Keratinocyte (primary cell): ENCODE results near the gene STAC2. TPM values are rescaled to one million over a fixed set of nuclear protein-coding genes. Genes with fewer than 3 reads are reported as not detected.

Experiments used
- DNase-seq: peaks from one replicate; pipeline ENCODE4 v3.0.0-alpha.2; 2011; ENCODE audit warnings: low read depth, missing footprints, low spot score
- FAIRE-seq: peaks from 2 replicates; lab custom pipeline; 2011; peaks lifted over from hg19 to GRCh38; lab: Jason Lieb, UNC
- H2AFZ ChIP-seq: 2 replicates; pipeline ENCODE4 v1.6.0; 2012; ENCODE audit warnings: low read length, control low read depth, inconsistent platforms; ENCODE audit not compliant: control insufficient read depth
- H3K27ac ChIP-seq: 2 replicates; pipeline ENCODE4 v1.5.1; 2011; ENCODE audit warnings: low read length; ENCODE audit not compliant: control insufficient read depth, insufficient read depth
- H3K27me3 ChIP-seq: 3 replicates; pipeline ENCODE4 v1.6.0; 2011; ENCODE audit warnings: low read length; ENCODE audit not compliant: control insufficient read depth, insufficient read depth; ENCODE audit errors: extremely low read depth
- H3K36me3 ChIP-seq, 2 experiments: 2 replicates in 1 of 2; 3 replicates in 1 of 2; pipeline ENCODE4 v1.5.1; 2011; ENCODE audit warnings: low read length in 2 of 2, mild to moderate bottlenecking in 1 of 2; ENCODE audit not compliant: control insufficient read depth in 2 of 2, insufficient read depth in 2 of 2; ENCODE audit errors: extremely low read depth in 1 of 2
- H3K4me1 ChIP-seq: 3 replicates; pipeline ENCODE4 v1.5.1; 2011; ENCODE audit warnings: low read length; ENCODE audit not compliant: control insufficient read depth, insufficient read depth; ENCODE audit errors: extremely low read depth
- H3K4me2 ChIP-seq: 3 replicates; pipeline ENCODE4 v1.6.0; 2011; ENCODE audit warnings: low read depth, low read length; ENCODE audit not compliant: control insufficient read depth, insufficient read depth; ENCODE audit errors: extremely low read depth
- H3K4me3 ChIP-seq, 3 experiments: fragments of 200-600 bp in 1 of 3; sonication (generic) in 1 of 3; 2 replicates in 2 of 3; 3 replicates in 1 of 3; pipeline ENCODE4 v1.5.1; 2011 to 2016; ENCODE audit warnings: low read length in 3 of 3, mild to moderate bottlenecking in 3 of 3, control low read depth in 2 of 3, inconsistent platforms in 1 of 3, low read depth in 1 of 3, mixed read lengths in 1 of 3, mixed run types in 1 of 3, moderate library complexity in 1 of 3; ENCODE audit not compliant: control insufficient read depth in 2 of 3, insufficient read depth in 2 of 3; ENCODE audit errors: extremely low read depth in 1 of 3
- H3K79me2 ChIP-seq: 2 replicates; pipeline ENCODE4 v1.6.0; 2012; ENCODE audit warnings: low read length; ENCODE audit not compliant: control insufficient read depth, insufficient read depth
- H3K9ac ChIP-seq: 3 replicates; pipeline ENCODE4 v1.6.0; 2011; ENCODE audit warnings: low read length; ENCODE audit not compliant: control insufficient read depth, insufficient read depth; ENCODE audit errors: extremely low read depth
- H3K9me1 ChIP-seq: 3 replicates; pipeline ENCODE4 v1.6.0; 2011; ENCODE audit warnings: low read length; ENCODE audit not compliant: control insufficient read depth, insufficient read depth; ENCODE audit errors: extremely low read depth
- H3K9me3 ChIP-seq: 2 replicates; pipeline ENCODE4 v1.5.1; 2012; ENCODE audit warnings: low read depth, low read length; ENCODE audit not compliant: control insufficient read depth
- H4K20me1 ChIP-seq: 3 replicates; pipeline ENCODE4 v1.6.0; 2011; ENCODE audit warnings: low read length; ENCODE audit not compliant: control insufficient read depth, insufficient read depth; ENCODE audit errors: extremely low read depth
- CTCF ChIP-seq, 3 experiments: IDR thresholded peaks in 1 of 3; conservative IDR thresholded peaks in 1 of 3; optimal IDR thresholded peaks in 1 of 3; 2 replicates in 2 of 3; 3 replicates in 1 of 3; pipeline versions ENCODE3 to v1.5.1; 2011; ENCODE audit warnings: low read length in 3 of 3, mild to moderate bottlenecking in 3 of 3, moderate library complexity in 2 of 3, control low read depth in 1 of 3, inconsistent platforms in 1 of 3; ENCODE audit not compliant: insufficient read depth in 2 of 3; ENCODE audit errors: extremely low read depth in 1 of 3
- EZH2 ChIP-seq: IDR thresholded peaks from one replicate; pipeline ENCODE4 v1.6.1; 2012; ENCODE audit warnings: inconsistent platforms, mild to moderate bottlenecking, low read length, moderate library complexity
- dilution Hi-C: fragments of 300-500 bp; cut with MboI; formaldehyde crosslinking; loops from one replicate; pipeline ENCODE4 v1.7.0; 2020; ENCODE audit warnings: low sequenced_read_pairs; ENCODE audit not compliant: extremely low pct_ligation_motif_present
- polyA plus RNA-seq, 5 experiments: library from polyadenylated mRNA; depleted of rRNA in 3 of 5; stranded (reverse) in 3 of 5; stranded (forward) in 1 of 5; unstranded in 1 of 5; fragments of >200 nt; gene quantifications; 1 replicate in 1 of 5; 2 replicates in 3 of 5; 3 replicates in 1 of 5; pipeline versions ENCODE4 v1.2.1 to v1.2.3, GENCODE V29; 2011 to 2012; ENCODE audit warnings: missing spikeins in 2 of 5, low read depth in 1 of 5, low replicate concordance in 1 of 5

The STAC2 gene
- polyA plus RNA-seq, 1 donor (not counting 4 experiments of a cell fraction or from before 2014, with no cell fraction given), result not detected

DNA sequence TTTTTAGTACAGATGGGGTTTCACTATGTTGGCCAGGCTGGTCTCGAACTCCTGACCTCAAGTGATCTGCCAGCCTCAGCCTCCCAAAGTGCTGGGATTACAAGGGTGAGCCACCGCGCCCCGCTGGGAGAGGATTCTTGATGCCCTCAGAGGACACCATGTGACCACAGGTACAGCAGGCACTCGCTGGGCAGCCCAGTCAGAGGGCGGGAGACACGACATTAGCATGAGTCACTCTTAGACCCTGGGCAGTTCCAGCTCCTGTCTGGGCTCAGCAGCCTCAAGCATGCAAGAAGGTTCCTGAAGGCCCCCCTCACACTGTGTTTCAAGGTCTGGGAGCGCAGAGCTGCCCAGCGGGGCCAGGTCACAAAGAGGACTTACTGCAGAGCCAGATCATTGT, 11.9 kb downstream of the STAC2 start:
- H3K27ac ChIP-seq, result no peak overlapping the region
- peaks cover 10% of the 10 kb centered on the region for H3K4me1 ChIP-seq
- no peaks in the 10 kb centered on the region for H4K20me1 ChIP-seq
- peaks cover 37% of the 10 kb centered on the region for H3K27me3 ChIP-seq
- FAIRE-seq, result no peak
- no peaks in the 10 kb centered on the region for H3K9me1 ChIP-seq
- H3K9me3 ChIP-seq, result no peaks in the 10 kb centered on the region
- H3K79me2 ChIP-seq, result no peaks in the 10 kb centered on the region
- H2AFZ ChIP-seq, result no peak overlapping the region
- DNase-seq, result no peak
- H3K36me3 ChIP-seq, result no peaks in the 10 kb centered on the region
- no peak overlapping the region for H3K9ac ChIP-seq
- dilution Hi-C loops, result no loop called here
- H3K4me3 ChIP-seq, result no peak overlapping the region
- TF ChIP-seq EZH2 (no peak), CTCF (optimal IDR thresholded peaks at IDR 0.05 in 1 of 3, IDR thresholded peaks at IDR 0.05 in 1 of 3, conservative IDR thresholded peaks at IDR 0.05 in 1 of 3; ENCODE audit: extremely low read depth in 1 of 3, insufficient read depth in 2 of 3, low read length in 3 of 3) (no peak)
- no peak overlapping the region for H3K4me2 ChIP-seq

DNA sequence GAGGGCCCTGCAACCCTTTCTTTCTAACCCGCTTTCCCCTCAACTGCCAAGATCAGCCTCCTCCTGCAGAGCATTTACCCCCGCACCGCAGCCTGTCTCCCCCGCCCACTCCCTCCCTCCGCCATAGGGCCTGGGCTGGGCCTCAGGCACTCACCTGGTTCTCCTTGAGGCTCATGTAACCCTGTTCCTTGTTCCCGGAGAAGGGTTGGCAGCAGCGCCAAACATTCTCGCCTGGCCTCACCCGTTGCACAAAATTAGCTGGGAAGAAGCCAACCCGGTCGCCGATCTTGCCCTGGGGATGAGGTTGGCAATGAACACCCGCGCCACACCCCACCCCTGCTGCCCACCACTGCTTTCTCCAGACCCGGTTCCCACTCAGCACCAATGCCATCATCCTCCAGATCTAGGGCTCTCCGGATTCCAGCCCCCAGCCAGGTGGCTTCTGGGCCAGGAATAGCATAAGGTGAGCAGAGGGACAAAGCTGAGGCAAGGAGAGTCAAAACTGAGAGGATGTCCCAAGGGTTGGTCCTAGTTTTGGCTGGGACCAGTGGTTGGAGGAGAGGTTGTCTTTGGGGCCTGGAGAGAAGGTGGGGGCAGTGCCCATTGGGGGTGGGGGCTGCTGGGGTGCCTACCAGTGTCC, 12.8 kb downstream of the STAC2 start:
- no peak overlapping the region for H3K4me3 ChIP-seq
- no peak overlapping the region for H3K27ac ChIP-seq
- no peak overlapping the region for H2AFZ ChIP-seq
- no peak for FAIRE-seq
- H3K4me1 ChIP-seq, result peaks cover 10% of the 10 kb centered on the region
- no peak for TF ChIP-seq CTCF (optimal IDR thresholded peaks at IDR 0.05 in 1 of 3, IDR thresholded peaks at IDR 0.05 in 1 of 3, conservative IDR thresholded peaks at IDR 0.05 in 1 of 3; ENCODE audit: extremely low read depth in 1 of 3, insufficient read depth in 2 of 3, low read length in 3 of 3)
- no peak for TF ChIP-seq EZH2
- no peaks in the 10 kb centered on the region for H3K36me3 ChIP-seq
- H3K27me3 ChIP-seq, result peaks cover 42% of the 10 kb centered on the region
- no peak overlapping the region for H3K9ac ChIP-seq
- H3K9me1 ChIP-seq, result no peaks in the 10 kb centered on the region
- H3K79me2 ChIP-seq, result no peaks in the 10 kb centered on the region
- H3K4me2 ChIP-seq, result no peak overlapping the region
- H3K9me3 ChIP-seq, result no peaks in the 10 kb centered on the region
- dilution Hi-C loops, result no loop called here
- DNase-seq, result no peak
- H4K20me1 ChIP-seq, result no peaks in the 10 kb centered on the region
